GM21390 (cell line): ENCODE results near the gene PRF1.

Source experiments
- ATAC-seq: cut with Tn5 transposase; IDR thresholded peaks from one replicate; pipeline ENCODE4 v1.9.1; 2021; ENCODE audit not compliant: unreplicated experiment

PRF1 gene

DNA sequence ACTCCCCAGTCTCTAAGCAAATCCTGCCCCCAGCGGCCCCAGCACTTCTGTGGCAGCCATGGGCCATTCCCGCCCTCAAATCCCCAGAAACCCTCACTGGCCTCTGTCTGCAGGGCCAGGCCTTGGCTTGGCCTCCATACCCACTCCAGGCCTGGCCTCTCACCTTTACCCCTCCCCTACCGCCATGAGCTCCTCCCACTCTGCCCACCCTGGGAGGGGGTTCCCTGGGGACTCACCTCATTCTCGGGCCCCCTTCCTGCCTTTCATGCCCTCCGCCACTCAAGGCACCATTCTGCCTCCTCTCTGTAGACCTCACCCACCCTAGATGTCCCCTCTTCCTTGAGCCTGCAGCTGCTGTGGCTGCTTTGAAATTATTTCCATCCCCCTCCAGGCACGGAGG lies 41.0 kb downstream of the PRF1 start:
- ATAC-seq, result no peak

DNA sequence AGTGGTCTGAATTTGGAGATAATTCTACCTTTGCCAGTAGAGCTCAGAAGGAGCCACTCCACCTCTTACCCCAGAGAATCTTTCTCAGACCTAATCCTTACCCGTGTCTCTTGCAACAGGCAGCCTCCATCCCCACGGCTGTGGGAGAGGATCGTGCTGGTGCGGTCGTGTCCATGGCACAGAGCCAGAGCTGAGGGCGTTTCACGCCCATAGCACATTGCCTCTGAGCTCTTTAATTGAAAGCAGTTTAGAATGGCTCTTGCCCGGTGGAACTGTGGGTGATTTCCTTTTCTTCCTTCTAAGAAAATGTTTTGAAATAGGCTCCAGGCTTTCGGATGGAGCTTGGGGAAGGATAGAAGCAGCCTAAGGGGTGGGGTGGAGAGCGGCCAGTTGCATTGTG lies 41.5 kb downstream of the PRF1 start:
- no peak for ATAC-seq

GRCh38 chr10:70560511-70560941 lies 42.0 kb downstream of the PRF1 start:
- ATAC-seq, result no peak

DNA sequence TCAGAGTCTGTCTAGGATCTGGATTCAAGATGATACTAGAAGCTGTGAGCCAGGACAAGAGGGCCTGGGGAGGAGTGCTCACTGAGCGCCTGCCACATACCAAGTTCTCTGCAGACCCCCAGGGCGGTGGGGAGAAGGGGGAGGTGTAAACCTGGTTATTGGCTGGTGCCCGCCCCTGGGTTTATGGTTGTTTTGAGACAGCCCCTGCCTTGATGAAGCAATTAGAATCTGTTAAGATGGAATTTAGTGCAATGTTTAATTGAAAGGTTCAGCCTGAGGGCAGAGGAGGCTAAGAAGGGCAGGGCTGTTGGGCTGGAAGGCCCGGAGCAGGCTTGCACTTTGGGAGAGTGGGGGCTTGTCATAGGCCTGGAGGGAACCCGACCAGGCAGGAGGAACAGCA lies 42.7 kb downstream of the PRF1 start:
- no peak for ATAC-seq

DNA sequence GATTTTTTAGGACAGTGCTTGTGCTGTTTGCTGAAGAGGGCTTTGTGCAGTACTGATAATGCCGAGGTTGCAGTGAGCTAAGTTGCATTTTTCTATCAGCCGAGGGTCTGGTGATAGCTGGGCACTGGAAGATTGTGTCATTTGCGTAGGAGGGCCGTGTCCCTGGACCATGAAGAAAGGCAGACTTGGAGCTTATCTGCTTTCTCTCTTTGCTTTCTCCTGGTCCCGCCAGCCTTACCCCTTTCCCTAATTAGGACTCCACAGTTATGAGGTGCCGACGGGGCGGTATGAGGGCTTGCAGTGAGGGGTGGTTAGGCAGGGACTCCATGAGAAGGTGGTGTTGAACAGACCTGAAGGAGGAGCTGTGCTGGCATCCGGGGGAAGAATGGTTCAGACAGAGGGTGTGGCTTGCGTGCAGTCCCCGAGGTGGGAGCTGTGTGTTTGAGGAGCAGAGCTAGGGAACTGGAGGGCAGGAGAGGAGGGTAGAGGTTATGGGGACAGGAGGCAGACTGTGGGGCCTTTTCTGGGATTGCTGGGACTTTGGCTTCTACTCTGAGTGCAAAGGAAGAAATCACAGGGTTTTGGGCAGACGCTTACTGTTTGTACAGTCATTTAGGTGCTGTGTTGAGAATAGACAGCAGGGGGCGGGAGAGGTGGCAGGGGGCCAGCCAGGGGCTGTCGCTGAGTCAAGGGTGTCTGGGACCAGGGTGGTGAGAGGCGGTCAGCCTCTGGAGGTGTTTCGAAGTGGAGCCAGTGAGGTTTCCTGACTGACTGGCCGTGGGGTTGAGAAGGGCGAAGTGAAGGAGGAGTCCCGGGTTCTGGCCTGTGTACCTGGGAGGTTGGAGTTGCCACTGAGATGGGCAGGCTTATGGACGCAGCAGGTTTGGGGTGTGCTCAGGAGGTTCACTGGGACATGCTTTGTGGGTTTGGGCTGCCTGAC lies 43.4 kb downstream of the PRF1 start:
- ATAC-seq, result peak; percentile 69

- ATAC-seq, result no peak
These were observed 44.2 kb downstream of the PRF1 start for GRCh38 chr10:70558295-70558694.

DNA sequence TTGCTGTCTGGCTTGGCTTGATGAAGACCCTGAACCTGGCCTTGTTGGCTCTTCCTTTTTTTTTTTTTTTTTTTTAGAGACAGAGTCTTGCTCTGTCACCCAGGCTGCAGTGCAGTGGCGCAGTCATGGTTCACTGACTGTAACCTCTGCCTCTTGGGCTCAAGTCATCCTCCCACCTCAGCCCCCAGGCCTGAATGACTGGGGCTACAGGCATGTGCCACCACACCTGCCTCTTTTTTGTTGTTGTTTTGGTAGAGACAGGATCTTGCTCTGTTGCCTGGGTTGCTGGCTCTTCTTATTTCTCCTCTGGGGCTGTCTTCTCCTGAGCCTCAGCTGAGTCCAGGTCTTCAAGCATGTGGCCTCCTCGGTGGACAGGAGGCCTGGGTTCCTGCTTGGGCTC lies 44.7 kb downstream of the PRF1 start:
- no peak for ATAC-seq

DNA sequence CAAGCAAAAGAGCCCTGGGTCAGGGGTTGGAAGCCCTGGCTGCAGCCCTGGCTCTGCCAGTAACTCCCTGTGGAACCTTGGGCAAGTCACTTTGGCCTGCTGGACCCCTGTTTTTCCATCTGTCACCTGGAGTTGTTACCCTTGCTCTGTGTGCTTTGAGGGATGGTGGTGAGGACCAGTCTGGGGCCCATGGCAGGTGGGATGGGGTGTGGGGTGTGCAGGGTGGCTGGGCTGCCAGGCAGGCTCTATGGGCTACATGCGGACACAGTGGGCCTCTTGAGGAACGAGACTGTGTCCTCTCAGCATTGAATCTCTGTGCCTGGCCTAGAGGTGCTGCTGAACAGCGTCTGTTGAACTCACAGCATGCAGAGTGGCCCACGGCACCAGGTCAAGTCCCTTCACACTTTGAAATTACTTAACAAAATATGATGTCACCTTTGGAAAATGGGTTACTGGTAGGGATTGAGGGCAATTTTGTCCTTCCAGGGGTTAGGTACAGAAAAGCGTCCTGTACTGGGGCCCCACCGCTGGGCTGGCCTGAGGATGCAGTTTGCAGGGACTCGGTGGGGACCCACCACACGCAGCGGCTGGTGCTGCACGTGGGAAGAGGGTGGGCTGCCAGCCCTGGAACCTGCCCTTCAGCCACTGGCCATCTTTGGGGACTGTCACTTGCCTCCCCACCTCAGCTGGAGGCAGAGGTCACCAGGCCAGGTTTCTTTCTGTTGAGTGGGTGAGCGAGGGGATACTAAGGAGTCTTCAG lies 45.3 kb downstream of the PRF1 start:
- ATAC-seq, result no peak

- ATAC-seq, result no peak
These were observed 47.2 kb downstream of the PRF1 start for GRCh38 chr10:70555371-70555770.

GRCh38 chr10:70552586-70552985 lies 50.0 kb downstream of the PRF1 start:
- ATAC-seq, result no peak

DNA sequence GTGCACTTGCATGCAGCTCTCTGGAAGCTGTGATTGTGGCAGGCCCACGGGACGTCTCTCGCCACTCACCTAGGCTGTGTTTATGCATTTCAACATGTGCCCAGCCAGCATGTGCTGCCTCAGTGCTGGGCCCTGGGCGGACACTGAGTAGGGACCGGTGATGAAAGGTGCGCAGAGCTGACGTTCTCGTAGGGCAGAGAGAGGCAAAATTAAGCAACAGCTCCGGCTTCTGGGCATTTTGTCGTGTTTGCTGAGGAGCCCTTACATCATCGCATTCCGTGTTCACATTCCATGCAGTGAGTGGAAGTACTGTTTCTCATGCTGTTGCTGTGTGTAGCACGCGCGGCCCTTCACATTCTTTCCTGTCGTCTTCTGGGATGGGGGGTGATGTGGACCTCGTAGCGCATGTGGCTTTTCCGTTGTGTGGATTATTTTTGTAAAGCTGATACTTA lies 50.5 kb downstream of the PRF1 start:
- no peak for ATAC-seq

- ATAC-seq, result no peak
These were observed 51.1 kb downstream of the PRF1 start for GRCh38 chr10:70551466-70551865.

- no peak for ATAC-seq
These were observed 52.1 kb downstream of the PRF1 start for GRCh38 chr10:70550459-70550858.

DNA sequence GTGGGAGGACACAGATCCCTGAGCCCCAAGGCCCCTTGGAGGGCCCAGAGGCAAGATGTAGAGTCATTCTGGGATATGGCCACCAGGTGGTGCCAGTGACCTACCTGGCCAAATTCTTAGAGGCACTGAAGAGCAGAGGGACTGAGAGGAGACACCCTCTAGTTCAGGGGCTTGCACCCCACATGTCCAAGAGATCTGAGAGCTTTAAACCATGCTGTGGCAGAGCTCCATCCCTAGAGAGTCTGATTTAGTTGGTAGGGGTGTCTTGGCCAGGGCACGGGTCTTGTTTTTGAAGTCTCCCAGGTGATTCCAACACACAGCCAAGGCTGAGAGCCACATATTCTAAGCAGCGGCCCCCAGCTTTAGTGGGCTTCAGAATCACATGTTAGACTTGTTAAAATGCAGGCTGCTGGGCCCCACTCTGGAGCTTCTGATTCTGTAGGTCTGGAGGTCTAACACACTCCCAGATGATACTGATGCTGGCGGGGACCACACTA lies 52.5 kb downstream of the PRF1 start:
- ATAC-seq, result no peak

DNA sequence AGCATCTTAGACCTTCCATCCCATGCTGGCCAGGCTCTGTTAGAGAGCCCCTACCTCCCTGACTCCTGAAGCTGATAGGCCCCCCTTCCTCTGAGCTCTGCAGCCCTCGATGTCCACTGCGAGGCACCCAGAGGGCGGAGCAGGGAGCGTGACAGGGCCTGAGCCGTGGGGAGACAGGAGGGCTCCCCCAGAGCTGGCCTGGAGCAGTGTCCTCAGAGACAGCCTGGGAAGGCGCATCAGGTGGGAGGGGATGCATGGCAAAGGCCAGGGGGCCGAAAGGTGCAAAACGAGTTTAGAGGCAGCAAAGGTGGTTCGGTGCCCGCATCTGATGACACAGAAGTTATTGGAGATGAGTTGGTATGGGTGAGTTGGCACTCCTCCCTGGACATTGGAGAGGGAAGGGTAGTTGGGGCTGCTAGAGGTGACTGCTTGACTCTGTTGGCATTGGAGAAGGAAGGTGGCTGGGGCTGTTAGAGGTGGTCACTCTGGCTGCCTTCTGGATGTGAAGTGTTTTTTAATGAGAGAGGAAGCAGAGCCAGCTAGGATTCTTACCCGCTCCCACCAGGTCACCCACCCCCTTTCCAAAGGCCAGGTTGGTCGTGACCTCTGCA lies 53.1 kb downstream of the PRF1 start:
- no peak for ATAC-seq
